GM12873 (cell line): ENCODE results near the gene FHL3.

Source experiments
- CTCF ChIP-seq: IDR thresholded peaks from 2 replicates; pipeline ENCODE4 v1.5.1; 2012; ENCODE audit warnings: low read depth, mild to moderate bottlenecking, moderate library complexity, low read length, control low read depth; ENCODE audit not compliant: insufficient read depth; ENCODE audit errors: missing control alignments

Gene FHL3

GRCh38 chr1:38005195-38006007, at the start of gene FHL3:
FHL3 (minus strand) TSS chr1:38005514; CDS start chr1:37999412, 6,102 bp downstream.
- TF ChIP-seq CTCF: no peak

- TF ChIP-seq CTCF: no peak
Observed at GRCh38 chr1:38053416-38054091, 48.2 kb upstream of the FHL3 start.

GRCh38 chr1:38052750-38053415, 47.6 kb upstream of the FHL3 start:
- no peak for TF ChIP-seq CTCF

GRCh38 chr1:38051079-38051543, 45.8 kb upstream of the FHL3 start:
- TF ChIP-seq CTCF: no peak

- no peak for TF ChIP-seq CTCF
Observed at GRCh38 chr1:38050397-38051078, 45.2 kb upstream of the FHL3 start.

- no peak for TF ChIP-seq CTCF
Observed at GRCh38 chr1:38047603-38048141, 42.4 kb upstream of the FHL3 start.
